Stimulated activated CD4-positive, alpha-beta T cell treated with anti-CD3 and anti-CD28 coated beads, Interleukin-1b, Interleukin-23, amount 100 ng/mL, for 1 hour (primary cell): Measurements from ENCODE around the gene LRCOL1.

ENCODE experiments used
- DNase-seq, 2 donors: peaks; one replicate each; pipeline ENCODE4 v3.0.0-alpha.2; 2020; ENCODE audit warnings: low read depth in 2 of 2

The LRCOL1 gene

DNA sequence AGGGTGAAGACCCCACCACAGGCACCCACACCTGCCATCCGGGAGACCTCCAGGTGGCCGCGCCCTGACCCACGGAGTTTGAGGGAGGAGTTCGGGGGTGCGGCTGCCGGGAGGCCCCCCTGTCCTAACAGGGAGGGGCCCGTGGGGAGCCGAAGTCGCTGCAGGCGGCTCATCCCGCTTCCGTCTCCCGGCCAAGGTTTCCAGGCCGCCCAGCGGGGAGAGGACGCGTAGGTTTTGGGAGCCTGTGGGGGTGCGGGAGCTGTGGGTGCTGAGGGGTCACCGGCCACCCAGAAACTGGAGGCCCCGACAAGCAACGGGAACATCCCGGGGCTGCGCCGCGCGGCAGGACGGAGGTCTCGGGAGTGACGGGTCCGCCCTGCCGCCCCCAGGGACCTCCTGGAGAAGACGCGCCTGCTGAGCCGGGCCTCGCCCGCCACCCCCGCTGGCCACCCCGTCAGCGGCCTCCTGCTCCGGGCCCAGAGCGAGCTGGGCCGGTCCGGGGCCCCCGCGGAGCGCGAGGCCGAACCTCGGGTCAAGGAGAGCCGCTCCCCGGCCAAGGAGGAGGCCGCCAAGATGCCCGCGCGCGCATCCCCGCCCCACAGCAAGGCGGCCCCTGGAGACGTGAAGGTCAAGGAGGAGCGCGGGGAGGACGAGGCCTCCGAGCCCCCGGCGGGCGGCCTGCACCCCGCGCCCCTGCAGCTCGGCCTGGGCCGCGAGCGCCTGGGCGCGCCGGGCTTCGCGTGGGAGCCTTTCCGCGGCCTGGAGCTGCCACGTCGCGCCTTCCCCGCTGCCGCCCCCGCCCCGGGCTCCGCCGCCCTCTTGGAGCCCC is 27.6 kb downstream of the LRCOL1 start:
- no peak for DNase-seq

DNA sequence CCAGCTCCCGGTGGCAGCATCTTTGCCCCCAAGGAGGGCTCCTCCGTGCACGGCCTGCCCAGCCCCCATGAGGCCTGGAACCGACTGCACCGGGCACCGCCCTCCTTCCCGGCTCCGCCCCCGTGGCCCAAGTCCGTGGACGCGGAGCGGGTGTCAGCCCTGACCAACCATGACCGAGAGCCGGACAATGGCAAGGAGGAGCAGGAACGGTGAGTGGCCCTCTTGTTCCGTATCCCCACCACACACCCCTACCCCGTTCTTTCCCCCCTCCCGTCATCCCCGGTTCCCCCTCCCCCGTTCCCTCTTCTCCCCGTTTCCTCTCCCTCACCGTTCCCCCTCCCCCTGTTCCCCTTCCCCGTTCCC is 28.3 kb downstream of the LRCOL1 start:
- no peak for DNase-seq

GRCh38 chr12:132581348-132582057 is 28.9 kb downstream of the LRCOL1 start:
- no peak for DNase-seq

GRCh38 chr12:132580701-132581292 is 29.6 kb downstream of the LRCOL1 start:
- DNase-seq: no peak

DNA sequence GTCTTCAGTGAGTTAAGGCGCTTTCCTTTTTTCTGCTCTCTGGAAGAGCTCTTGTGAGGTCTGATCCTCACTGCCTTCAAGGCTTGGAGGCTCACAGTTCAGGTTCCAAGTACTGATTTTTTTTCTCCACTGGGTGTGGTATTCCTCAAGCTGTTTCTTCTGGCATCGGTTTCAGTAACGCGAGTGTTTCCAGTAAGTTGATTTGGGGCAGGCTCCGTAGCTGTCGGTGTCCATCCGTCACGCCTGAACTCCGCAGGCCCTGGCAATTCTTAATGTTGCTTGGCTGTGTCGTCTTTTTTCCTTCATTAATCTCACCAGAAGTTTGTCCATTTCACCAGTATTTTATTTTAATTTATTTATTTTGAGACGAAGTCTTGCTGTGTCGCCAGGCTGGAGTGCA is 30.6 kb downstream of the LRCOL1 start:
- DNase-seq: no peak

- no peak for DNase-seq
Measured at GRCh38 chr12:132578826-132579225, 31.6 kb downstream of the LRCOL1 start.

GRCh38 chr12:132578118-132578517 is 32.3 kb downstream of the LRCOL1 start:
- no peak for DNase-seq

DNA sequence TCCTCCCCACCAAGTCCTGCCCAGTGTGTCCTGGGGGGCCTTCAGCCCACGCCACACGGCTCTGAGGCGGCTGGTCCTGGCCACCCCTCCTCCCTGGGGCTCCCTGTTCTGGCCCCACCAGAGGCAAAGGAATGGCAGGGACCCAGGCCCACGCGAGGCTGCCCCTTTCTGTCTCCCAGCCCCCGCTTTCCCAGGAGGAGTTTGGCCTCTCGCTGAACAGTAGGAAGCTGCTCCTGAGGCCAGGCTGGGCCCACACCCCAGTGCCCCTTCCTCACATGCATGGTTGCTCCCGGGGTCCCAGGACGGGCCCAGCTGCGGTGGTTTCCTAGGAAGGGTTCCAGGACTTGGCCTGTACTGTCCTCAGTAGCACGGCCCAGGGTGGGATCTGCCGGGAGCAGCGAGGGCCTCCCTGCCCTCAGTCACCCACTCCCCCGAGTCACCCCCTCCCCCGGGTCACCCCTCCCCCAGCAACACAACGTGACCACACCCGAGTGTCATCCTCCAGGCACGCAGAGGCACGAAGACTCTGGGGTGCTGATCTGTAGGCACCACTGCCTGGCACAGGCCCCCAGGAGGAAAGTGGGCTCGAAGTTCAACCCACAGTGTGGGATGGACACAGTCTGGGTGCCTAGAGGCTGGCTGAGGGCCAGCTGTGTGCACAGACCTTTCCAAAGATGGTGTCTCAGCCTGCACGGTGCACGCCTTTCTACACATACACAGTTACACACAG is 33.0 kb downstream of the LRCOL1 start:
- no peak for DNase-seq

DNA sequence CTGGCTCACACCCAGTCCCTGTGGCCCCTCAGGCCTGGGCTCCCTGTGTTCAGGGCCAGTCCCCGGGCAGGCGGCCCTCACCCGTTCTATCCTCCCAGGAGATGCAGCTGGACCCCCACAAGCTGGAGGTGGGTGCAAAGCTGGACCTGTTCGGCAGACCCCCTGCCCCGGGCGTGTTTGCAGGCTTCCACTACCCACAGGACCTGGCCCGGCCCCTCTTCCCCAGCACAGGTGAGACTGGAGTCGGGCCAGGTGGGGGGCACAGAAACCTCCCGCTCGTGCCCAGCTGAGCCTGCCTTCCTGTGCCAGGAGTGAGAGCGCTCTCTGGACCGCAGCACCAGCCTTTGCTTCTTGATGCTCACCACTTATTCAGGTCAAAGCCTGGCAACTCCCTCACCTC is 33.7 kb downstream of the LRCOL1 start:
- no peak for DNase-seq

DNA sequence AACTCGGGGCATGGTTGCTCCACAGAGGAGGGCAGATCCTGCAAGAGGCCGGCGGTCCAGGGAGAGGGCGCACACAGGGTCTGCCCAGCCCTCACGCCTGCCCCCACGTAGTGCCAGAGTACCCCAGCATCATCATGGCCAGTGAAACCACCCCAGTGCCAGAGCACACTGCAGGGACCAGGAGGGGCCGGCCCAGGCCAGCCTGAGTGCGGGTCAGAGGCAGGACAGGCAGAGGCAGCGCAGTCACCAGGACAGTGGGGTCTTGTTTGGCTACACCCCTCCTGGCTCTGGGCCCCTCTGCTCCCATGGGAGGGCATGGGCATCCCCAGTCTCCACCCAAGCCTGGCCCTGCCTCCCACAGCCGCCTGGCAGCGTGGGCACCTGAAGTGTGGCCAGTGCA is 34.7 kb downstream of the LRCOL1 start:
- DNase-seq: no peak

DNA sequence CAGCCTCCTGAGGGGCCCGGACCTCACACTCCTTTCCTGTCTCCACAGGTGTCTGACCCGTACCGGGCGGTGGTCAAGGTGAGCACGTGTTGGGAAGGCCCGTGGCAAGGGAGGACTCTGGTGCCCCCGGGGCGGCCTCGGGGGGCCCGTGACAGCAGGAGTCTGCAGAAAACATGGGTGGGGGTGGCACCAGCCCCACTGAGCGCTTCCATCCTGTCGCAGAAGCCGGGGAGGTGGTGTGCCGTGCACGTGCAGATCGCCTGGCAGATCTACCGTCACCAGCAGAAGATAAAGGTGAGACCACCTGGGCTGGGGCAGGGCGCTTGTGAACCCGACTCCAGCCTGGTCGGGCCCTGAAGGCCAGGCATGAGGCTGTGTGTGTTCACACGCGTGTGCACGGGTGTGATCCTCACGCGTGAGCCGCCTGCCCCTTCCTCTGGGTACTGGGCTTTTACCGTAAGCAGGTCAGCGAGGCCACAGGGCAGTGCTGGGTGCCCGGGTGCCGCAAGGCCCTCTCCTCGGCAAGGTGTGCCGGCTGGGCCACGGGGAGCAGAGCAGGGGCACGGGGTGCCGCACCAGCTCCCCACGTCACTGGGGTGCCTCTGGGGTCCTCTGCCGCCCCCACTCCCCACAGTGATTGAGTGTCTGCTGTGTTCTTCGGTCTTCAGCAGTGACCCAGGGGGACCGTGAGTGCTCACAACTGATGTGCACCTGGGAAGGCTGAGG is 35.9 kb downstream of the LRCOL1 start:
- no peak for DNase-seq

DNA sequence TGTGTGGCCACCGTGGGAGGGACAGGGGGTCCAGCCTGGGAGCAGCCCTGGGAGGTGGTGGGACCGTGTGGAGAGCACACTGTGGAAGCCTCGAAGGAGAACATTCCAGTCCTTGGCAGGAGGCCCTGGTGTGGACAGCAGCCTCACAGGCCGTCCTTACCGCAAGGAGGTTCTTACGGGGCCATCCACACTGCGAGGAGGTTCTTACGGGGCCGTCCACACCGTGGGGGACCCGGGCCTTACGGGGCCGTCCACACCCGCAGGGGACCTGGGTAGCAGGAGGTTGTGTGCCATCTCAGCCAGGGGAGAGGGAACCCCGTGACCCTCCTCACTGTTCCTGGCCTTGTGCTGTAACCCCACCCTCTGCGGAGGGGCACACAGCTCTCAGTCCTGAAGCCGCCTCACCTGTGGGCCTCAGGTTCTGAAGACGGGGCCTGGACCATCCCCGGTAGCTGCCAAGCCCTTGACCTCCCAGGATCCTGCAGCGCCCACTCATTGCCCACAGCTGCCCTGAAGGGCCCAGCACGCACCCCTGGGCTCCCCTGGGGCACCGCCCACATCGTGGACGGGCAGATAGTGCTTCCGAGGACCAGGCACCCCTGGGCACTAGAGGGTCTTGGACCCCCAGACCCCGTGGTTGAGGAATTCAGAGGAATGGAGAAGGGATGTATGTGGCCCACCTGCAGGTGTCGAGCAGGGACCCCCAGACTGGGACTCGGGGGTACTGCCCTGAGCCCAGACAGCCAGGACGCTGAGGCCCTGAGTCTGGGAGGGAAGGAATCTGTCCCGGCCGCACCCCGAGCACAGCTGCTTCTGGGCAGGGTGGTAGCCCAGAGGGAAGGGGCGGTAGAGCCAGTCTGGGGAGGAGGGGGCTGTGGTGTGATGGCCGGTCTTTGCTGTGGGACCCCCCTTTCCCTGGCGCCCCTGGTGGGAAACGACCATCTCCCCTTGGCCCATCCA is 37.3 kb downstream of the LRCOL1 start:
- DNase-seq: no peak

- DNase-seq: no peak
Measured at GRCh38 chr12:132572106-132572505, 38.3 kb downstream of the LRCOL1 start.

DNA sequence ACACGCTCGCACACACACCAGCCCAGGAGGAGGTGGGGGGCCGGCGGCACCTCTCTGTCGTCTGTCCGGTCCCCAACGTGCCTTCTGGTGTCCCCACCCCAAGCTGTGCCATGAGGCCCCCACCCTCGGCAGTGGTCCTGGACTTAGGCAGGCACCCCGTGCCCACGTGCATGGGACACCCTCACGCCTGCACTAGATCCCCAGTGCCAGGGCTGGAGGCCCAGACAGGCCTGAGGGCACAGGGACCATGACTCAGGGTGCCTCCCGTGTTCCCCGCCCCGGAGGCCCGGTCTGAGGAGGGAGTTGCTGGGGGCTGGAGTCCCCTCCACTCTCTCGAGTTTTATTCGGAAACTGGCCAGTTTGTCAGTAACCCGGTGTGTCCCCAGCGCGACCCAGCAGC is 38.8 kb downstream of the LRCOL1 start:
- no peak for DNase-seq

DNA sequence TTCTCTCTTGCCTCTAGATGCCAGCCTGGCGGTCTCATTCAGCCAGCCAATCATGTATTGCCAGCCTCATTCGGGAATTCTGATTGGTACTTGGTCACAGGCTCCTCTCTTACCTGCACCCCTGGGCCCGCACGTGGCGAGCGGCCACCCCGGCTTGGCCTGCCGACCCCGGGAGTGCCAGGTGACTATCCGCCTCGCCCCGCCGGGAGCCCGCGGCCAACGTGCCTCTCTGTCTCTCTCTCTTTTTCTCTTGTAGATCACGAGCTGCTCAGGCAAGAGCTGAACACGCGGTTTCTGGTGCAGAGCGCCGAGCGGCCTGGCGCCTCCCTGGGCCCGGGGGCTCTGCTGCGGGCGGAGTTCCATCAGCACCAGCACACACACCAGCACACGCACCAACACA is 39.3 kb downstream of the LRCOL1 start:
- DNase-seq: no peak

- no peak for DNase-seq
Measured at GRCh38 chr12:132570635-132571034, 39.7 kb downstream of the LRCOL1 start.

GRCh38 chr12:132569856-132570480 is 40.4 kb downstream of the LRCOL1 start:
- DNase-seq: no peak

GRCh38 chr12:132568826-132569480 is 41.4 kb downstream of the LRCOL1 start:
- no peak for DNase-seq

DNA sequence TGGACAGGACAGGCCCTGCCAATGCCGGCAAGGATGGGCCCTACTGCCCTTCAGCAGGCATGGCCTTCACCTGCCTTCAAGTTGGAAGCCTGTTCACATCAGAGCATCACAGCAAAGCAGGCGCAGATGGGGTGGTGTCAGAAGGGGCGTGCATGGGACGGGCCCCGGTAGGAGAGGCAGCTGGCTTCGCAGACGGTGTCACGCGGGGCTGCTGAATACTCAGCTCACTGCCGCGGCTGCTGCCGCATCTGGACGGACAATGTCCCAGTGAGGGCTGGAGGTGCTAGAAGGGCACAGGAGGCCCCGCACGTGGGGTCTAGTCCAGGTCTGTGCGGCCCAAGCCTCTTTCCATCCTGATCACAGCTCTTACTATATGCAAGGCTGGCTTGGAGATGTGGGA is 42.1 kb downstream of the LRCOL1 start:
- DNase-seq: no peak
